Glutamatergic neuron (in vitro differentiated cells): Measurements from ENCODE around the gene ACHE. TPM values are rescaled to one million over a fixed set of nuclear protein-coding genes. Genes with fewer than 3 reads are reported as not detected.

Source experiments
- DNase-seq: peaks from one replicate; pipeline ENCODE4 v3.0.0; 2022
- H3K27ac Mint-ChIP-seq: one replicate; pipeline ENCODE4 v1.8.0; 2020; ENCODE audit warnings: mild to moderate bottlenecking, mixed read lengths, inconsistent platforms; ENCODE audit not compliant: unreplicated experiment
- H3K27me3 Mint-ChIP-seq: one replicate; pipeline ENCODE4 v1.8.0; 2020; ENCODE audit warnings: mild to moderate bottlenecking, moderate library complexity, mixed read lengths, inconsistent platforms; ENCODE audit not compliant: unreplicated experiment
- H3K36me3 Mint-ChIP-seq: one replicate; pipeline ENCODE4 v1.8.0; 2020; ENCODE audit warnings: mild to moderate bottlenecking, mixed read lengths, inconsistent platforms; ENCODE audit not compliant: unreplicated experiment
- H3K4me1 Mint-ChIP-seq: one replicate; pipeline ENCODE4 v1.8.0; 2020; ENCODE audit warnings: mild to moderate bottlenecking, low read depth, mixed read lengths, inconsistent platforms; ENCODE audit not compliant: unreplicated experiment
- H3K4me3 Mint-ChIP-seq: one replicate; pipeline ENCODE4 v1.8.0; 2020; ENCODE audit warnings: mild to moderate bottlenecking, mixed read lengths, inconsistent platforms; ENCODE audit not compliant: unreplicated experiment
- H3K9me3 Mint-ChIP-seq: one replicate; pipeline ENCODE4 v1.8.0; 2020; ENCODE audit warnings: mild to moderate bottlenecking, moderate library complexity, mixed read lengths, inconsistent platforms; ENCODE audit not compliant: unreplicated experiment
- total RNA-seq: library from RNA; stranded (reverse); fragmentation: NEBNext Ultra II Directional; extraction: Animal tissue kit (Norgen Biotek cat#: 25700); gene quantifications from one replicate; pipeline ENCODE4 v1.2.1, GENCODE V29; 2021; ENCODE audit not compliant: unreplicated experiment
- TF ChIP-seq, protein P1 (sequence below): fragments of 200-600 bp; sonication (generic); IDR thresholded peaks from one replicate; pipeline ENCODE4 v1.5.0; 2021; ENCODE audit not compliant: partially characterized antibody, unreplicated experiment

The ACHE gene
- total RNA-seq, 1 donor from 2014 or later: 30.0 TPM

GRCh38 chr7:100888988-100889750 is 6.5 kb downstream of the ACHE start, which contains the start of gene UFSP1:
TSS of gene UFSP1 (minus strand) at chr7:100889715. CDS start at chr7:100889271, 444 bp downstream.
- Mint-ChIP-seq H3K36me3 (peaks cover 5% of the 10 kb centered on the region), H3K9me3 (peaks cover 18% of the 10 kb centered on the region), H3K4me1 (peaks cover 11% of the 10 kb centered on the region), H3K4me3 (peak within 1 kb of the TSS; percentile 90), H3K27ac (peak within 1 kb of the TSS; percentile 94), H3K27me3 (peaks cover 18% of the 10 kb centered on the region)
- peak; percentile 75 for DNase-seq
- TF ChIP-seq, protein P1, sequence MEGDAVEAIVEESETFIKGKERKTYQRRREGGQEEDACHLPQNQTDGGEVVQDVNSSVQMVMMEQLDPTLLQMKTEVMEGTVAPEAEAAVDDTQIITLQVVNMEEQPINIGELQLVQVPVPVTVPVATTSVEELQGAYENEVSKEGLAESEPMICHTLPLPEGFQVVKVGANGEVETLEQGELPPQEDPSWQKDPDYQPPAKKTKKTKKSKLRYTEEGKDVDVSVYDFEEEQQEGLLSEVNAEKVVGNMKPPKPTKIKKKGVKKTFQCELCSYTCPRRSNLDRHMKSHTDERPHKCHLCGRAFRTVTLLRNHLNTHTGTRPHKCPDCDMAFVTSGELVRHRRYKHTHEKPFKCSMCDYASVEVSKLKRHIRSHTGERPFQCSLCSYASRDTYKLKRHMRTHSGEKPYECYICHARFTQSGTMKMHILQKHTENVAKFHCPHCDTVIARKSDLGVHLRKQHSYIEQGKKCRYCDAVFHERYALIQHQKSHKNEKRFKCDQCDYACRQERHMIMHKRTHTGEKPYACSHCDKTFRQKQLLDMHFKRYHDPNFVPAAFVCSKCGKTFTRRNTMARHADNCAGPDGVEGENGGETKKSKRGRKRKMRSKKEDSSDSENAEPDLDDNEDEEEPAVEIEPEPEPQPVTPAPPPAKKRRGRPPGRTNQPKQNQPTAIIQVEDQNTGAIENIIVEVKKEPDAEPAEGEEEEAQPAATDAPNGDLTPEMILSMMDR: no peak

GRCh38 chr7:100888291-100888987 is 7.2 kb downstream of the ACHE start:
- Mint-ChIP-seq H3K4me1 (peaks cover 11% of the 10 kb centered on the region), H3K27me3 (peaks cover 18% of the 10 kb centered on the region), H3K27ac (peak overlapping the region; percentile 33), H3K36me3 (peaks cover 6% of the 10 kb centered on the region), H3K4me3 (peak overlapping the region; percentile 77), H3K9me3 (peaks cover 18% of the 10 kb centered on the region)
- no peak for DNase-seq
- TF ChIP-seq, protein P1: no peak

DNA sequence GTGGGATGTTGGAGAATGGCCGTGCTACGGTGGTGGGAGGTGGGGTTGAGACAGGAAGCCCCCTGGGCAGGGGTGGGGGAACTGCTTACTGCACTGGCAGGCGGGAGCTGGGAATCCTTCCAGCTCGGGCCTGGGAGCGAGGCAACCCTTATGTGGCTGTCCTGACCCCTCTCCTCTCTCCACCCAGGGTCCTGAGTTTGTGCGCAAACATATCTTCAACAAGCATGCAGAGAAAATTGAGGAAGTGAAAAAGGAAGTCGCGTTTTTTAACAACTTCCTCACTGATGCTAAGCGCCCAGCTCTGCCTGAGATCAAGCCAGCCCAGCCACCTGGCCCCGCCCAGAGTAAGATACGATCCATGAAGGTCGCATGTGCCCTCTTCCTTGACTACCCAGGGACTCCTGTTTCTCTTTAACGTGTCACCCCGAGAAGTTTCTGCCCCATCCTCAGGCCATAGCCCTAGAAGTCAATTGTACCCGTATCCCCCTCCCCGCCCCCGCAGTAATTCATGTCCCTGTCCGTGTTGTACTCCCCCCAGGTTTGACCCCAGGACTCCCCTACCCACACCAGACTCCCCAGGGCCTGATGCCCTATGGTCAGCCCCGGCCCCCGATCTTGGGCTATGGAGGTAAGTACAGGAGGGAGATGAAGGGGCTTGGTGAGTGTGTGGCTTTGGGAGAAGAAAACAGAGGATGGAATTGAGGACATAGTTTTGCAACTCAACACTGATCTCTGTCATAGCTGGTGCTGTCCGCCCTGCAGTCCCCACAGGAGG is 8.0 kb downstream of the ACHE start:
- TF ChIP-seq, protein P1: no peak
- Mint-ChIP-seq H3K27ac (peak overlapping the region; percentile 43), H3K4me1 (peaks cover 11% of the 10 kb centered on the region), H3K4me3 (peak overlapping the region; percentile 77), H3K27me3 (peaks cover 16% of the 10 kb centered on the region), H3K36me3 (peaks cover 12% of the 10 kb centered on the region), H3K9me3 (peaks cover 21% of the 10 kb centered on the region)
- DNase-seq: no peak

- peak overlapping the region; percentile 77 for H3K4me3 Mint-ChIP-seq
- H3K27me3 Mint-ChIP-seq: peaks cover 13% of the 10 kb centered on the region
- peaks cover 12% of the 10 kb centered on the region for H3K36me3 Mint-ChIP-seq
- DNase-seq: no peak
- peaks cover 21% of the 10 kb centered on the region for H3K9me3 Mint-ChIP-seq
- no peak overlapping the region for H3K27ac Mint-ChIP-seq
- peaks cover 11% of the 10 kb centered on the region for H3K4me1 Mint-ChIP-seq
- TF ChIP-seq, protein P1: no peak
Measured at GRCh38 chr7:100886936-100887515, 8.7 kb downstream of the ACHE start.
